Body of pancreas (tissue), 4 donors: Measurements from ENCODE around the gene ISCA1. TPM values are rescaled to one million over a fixed set of nuclear protein-coding genes. Genes with fewer than 3 reads are reported as not detected.

Experiments used
- ATAC-seq: fragments of 150-250 bp; one replicate; pipeline ENCODE4 v1.9.1; 2016
- DNase-seq, 4 donors: peaks; one replicate each; pipeline ENCODE4 v3.0.0-alpha.2; 2019
- H3K27ac ChIP-seq, 4 donors: fragments of 200-600 bp; sonication (generic); 1 replicate in 3 of 4; 2 replicates in 1 of 4; pipeline versions ENCODE4 v1.5.1 to v1.6.1; 2016 to 2019; ENCODE audit warnings: mild to moderate bottlenecking in 1 of 4, mixed read lengths in 1 of 4, moderate library complexity in 1 of 4
- H3K27me3 ChIP-seq, 2 donors: fragments of 200-600 bp; sonication (generic); one replicate each; pipeline ENCODE4 v1.6.0; 2016; ENCODE audit warnings: mild to moderate bottlenecking in 1 of 2
- H3K36me3 ChIP-seq, 2 donors: fragments of 200-600 bp; sonication (generic); replicated peaks in 1 of 2; 2 replicates each; pipeline ENCODE4 v1.5.1; 2016; ENCODE audit warnings: low read depth in 2 of 2; ENCODE audit not compliant: insufficient read depth in 1 of 2
- H3K4me1 ChIP-seq: fragments of 200-600 bp; sonication (generic); one replicate; pipeline ENCODE4 v1.6.0; 2016
- H3K4me3 ChIP-seq, 2 donors: fragments of 200-600 bp; sonication (generic); 1 replicate in 1 of 2; 2 replicates in 1 of 2; pipeline ENCODE4 v1.5.1; 2016 to 2019
- H3K9me3 ChIP-seq, 3 donors: fragments of 200-600 bp; sonication (generic); 1 replicate in 2 of 3; 2 replicates in 1 of 3; pipeline ENCODE4 v1.5.1; 2016
- CTCF ChIP-seq, 7 experiments: fragments of 450-650 bp in 4 of 7; fragments of 200-600 bp in 3 of 7; sonication (generic) in 3 of 7; IDR thresholded peaks; one replicate each; pipeline ENCODE4 v1.5.1; 2016 to 2019; ENCODE audit warnings: antibody characterized with exemption in 7 of 7
- POLR2A ChIP-seq, 3 donors: fragments of 450-650 bp; IDR thresholded peaks; one replicate each; pipeline ENCODE4 v1.6.1; 2016; ENCODE audit warnings: antibody characterized with exemption in 3 of 3, mild to moderate bottlenecking in 2 of 3
- WGBS, 2 donors: methylation state at CpG; one replicate each; pipeline ENCODE4 v1.1.5; 2017; 5-methylcytosine and 5-hydroxymethylcytosine counted together
- intact Hi-C: fragments of 100-400 bp; cut with DNase I; formaldehyde crosslinking; loops from one replicate; pipeline ENCODE4 v1.15.1; 2023
- small RNA-seq: library from RNA; depleted of rRNA; stranded (forward); fragments of <200 nt; gene quantifications from one replicate; pipeline ENCODE3, GENCODE V24; 2016
- total RNA-seq, 2 donors: library from RNA; depleted of rRNA; stranded (reverse); fragments of >200 nt; gene quantifications; one replicate each; pipeline ENCODE4 v1.1.0, GENCODE V29; 2016

The ISCA1 gene
- total RNA-seq, 2 donors from 2014 or later: 19.4 to 21.0 TPM

DNA sequence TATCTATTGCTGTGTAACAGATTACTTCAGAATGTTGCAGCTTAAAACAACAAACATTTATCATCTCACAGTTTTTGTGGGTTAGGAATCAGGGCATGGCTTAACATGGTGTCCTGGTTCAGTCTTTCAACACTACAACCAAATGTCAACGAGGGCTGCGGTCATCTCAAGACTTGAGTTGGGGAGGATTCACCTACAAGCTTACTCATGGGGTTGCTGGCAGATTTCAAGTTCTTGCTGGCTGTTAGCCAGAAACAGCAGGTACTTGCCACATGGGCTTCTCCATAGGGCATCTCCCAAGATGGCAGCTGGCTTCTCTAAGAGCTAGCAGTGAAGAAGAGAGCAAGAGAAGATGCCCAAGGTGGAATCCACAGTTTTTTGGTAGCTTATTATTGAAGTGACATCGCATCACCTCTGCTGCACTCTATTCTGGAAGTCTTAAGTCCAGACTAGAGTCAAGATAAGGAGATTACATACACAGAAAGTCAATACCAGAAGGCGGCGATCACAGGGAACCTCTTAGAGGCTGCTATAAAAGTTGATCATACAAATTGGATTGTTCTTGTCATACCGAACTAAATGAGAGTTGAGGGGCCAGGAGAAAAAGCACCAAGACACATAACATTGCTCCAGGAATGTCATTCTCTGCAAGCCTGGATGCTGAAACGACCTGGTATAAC, 65.1 kb downstream of the ISCA1 start:
- DNase-seq: no peak
- Histone ChIP-seq H3K27ac (no peak overlapping the region), H3K4me3 (no peak overlapping the region), H3K9me3 (no peaks in the 10 kb centered on the region), H3K4me1 (no peaks in the 10 kb centered on the region), H3K27me3 (no peaks in the 10 kb centered on the region), H3K36me3 (no peaks in the 10 kb centered on the region)
- 66 to 70% methylated on average over 7 of the region's 7 CpGs for WGBS, 2 donors
- ATAC-seq: no peak
- intact Hi-C loops: no loop called here
- TF ChIP-seq CTCF (IDR thresholded peaks at IDR 0.05): no peak
- TF ChIP-seq POLR2A (IDR thresholded peaks at IDR 0.05): no peak

Small RNA genes within 50 kb of the gene (small RNA-seq; reads per million reads assigned to genes)
- not detected for gene AL137849.1
- not detected for gene RN7SKP264

Other genes with a start within 250 kb of the ISCA1 start
- gene GOLM1, start 183.0 kb downstream of the ISCA1 start, total RNA-seq: 10 to 100 TPM; 29.0 to 36.6 TPM
- gene C9orf153, start 22.9 kb downstream of the ISCA1 start, total RNA-seq: 1 to 10 TPM; 1.3 to 7.6 TPM
- 10 to 100 TPM; 24.4 to 60.3 TPM for gene TUT7, start 71.9 kb upstream of the ISCA1 start, total RNA-seq